ENCODE data around the gene SLC37A1.

DNA sequence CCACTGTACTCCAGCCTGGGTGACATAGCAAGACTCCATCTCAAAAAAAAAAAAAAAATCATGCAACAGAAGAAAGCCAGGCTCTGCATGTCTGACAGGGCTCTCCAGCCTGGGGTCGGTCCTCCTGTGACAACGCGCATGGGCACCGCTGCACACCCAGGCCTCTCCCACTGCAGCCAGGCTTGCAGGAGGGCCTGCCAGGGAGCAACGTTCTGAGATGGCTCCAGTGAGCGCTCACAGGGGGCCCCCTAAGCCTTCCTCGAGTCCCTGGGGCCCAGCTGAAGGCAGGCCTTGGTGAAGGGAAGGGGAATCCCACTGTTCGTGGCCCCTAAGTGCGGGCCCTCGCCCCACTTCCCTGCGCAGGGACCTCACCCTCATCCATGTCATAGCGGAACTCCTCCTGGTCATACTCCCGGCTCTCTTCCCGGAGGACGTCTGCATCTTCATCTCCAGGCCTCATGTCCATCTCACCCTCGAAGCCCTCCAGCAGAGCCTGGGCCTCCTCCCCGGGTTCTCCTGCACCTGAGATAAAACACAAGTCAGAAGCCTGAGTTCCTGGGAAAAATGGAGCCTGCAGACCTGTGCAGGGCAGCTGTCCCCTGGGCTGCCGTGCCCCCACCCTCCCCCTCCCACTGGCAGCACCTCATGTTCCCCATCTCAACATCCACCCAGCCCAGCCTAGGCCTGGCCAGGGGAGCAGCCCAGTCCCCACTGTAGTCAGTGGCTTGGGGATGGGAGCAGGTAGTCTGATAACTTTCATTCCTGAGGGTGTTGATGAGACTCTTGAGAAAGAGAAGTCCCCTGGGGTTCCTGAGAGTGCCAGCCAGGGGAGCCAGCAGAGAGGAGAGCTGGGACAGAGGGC is 37.9 kb upstream of the SLC37A1 start:
- TF ChIP-seq YY1 (tag by site-specific recombination; IDR thresholded peaks at IDR 0.05) (no peak), CTCF (tag by site-specific recombination; IDR thresholded peaks at IDR 0.05) (no peak), ZNF416 (tag by site-specific recombination; IDR thresholded peaks at IDR 0.05) (no peak), ZNF121 (tag by site-specific recombination; IDR thresholded peaks at IDR 0.05) (no peak), TCF7L2 (IDR thresholded peaks at IDR 0.05; ENCODE audit: borderline replicate concordance, low read depth, low read length) (no peak), ZNF174 (tag by site-specific recombination; IDR thresholded peaks at IDR 0.05) (no peak), REST (tag by site-specific recombination; IDR thresholded peaks at IDR 0.05) (no peak)
